GM23338 (cell line): ENCODE measurements around the gene LRMDA. TPM values are rescaled to one million over a fixed set of nuclear protein-coding genes. Genes with fewer than 3 reads are reported as not detected.

Experiments used
- ATAC-seq: fragments of 200-7000 bp; cut with Tn5 transposase; 3 replicates; pipeline ENCODE4 v1.9.1; 2020
- DNase-seq: peaks from one replicate; pipeline ENCODE4 v3.0.0-alpha.2; 2015; ENCODE audit warnings: low spot score
- H2AFZ ChIP-seq: fragments of 200-600 bp; sonication (generic); 2 replicates; pipeline ENCODE4 v1.8.0; 2016; ENCODE audit warnings: antibody characterized with exemption, mild to moderate bottlenecking, moderate library complexity
- H3F3A ChIP-seq: fragments of 200-600 bp; sonication (generic); replicated peaks from 2 replicates; pipeline ENCODE4 v1.8.0; 2017; ENCODE audit warnings: antibody characterized with exemption, mixed run types, low read depth
- H3K27ac ChIP-seq: fragments of 200-600 bp; sonication (generic); 2 replicates; pipeline ENCODE4 v1.6.1; 2016; ENCODE audit warnings: low read depth
- H3K27me3 ChIP-seq: fragments of 200-600 bp; sonication (generic); 2 replicates; pipeline ENCODE4 v1.8.0; 2016; ENCODE audit warnings: mild to moderate bottlenecking, mixed run types, moderate library complexity; ENCODE audit not compliant: insufficient read depth
- H3K36me3 ChIP-seq: fragments of 200-600 bp; sonication (generic); 2 replicates; pipeline ENCODE4 v1.8.0; 2016; ENCODE audit warnings: mild to moderate bottlenecking; ENCODE audit not compliant: insufficient read depth
- H3K4me1 ChIP-seq: fragments of 200-600 bp; sonication (generic); 2 replicates; pipeline ENCODE4 v1.8.0; 2016; ENCODE audit warnings: mild to moderate bottlenecking, moderate library complexity; ENCODE audit not compliant: insufficient read depth
- H3K4me2 ChIP-seq: fragments of 200-600 bp; sonication (generic); 2 replicates; pipeline ENCODE4 v1.7.1; 2017; ENCODE audit warnings: mixed run types
- H3K4me3 ChIP-seq: fragments of 200-600 bp; sonication (generic); 2 replicates; pipeline ENCODE4 v1.6.1; 2016; ENCODE audit warnings: mixed run types
- H3K79me2 ChIP-seq: fragments of 200-600 bp; sonication (generic); replicated peaks from 2 replicates; pipeline ENCODE4 v1.8.0; 2017; ENCODE audit warnings: mild to moderate bottlenecking; ENCODE audit not compliant: insufficient read depth
- H3K9me2 ChIP-seq: fragments of 200-600 bp; sonication (generic); 2 replicates; pipeline ENCODE4 v1.8.0; 2017; ENCODE audit not compliant: insufficient read depth
- H4K20me1 ChIP-seq: fragments of 200-600 bp; sonication (generic); replicated peaks from 2 replicates; pipeline ENCODE4 v1.8.0; 2017; ENCODE audit warnings: mild to moderate bottlenecking; ENCODE audit not compliant: insufficient read depth
- H3K27ac Mint-ChIP-seq: 2 replicates; pipeline ENCODE4 v1.8.0; 2020; ENCODE audit warnings: inconsistent platforms, mild to moderate bottlenecking, moderate library complexity, mixed read lengths
- H3K27me3 Mint-ChIP-seq: 3 replicates; pipeline ENCODE4 v1.8.0; 2022; ENCODE audit warnings: low read depth, mild to moderate bottlenecking, moderate library complexity, mixed read lengths, inconsistent platforms; ENCODE audit not compliant: insufficient read depth, poor library complexity
- H3K36me3 Mint-ChIP-seq: 3 replicates; pipeline ENCODE4 v1.8.0; 2021; ENCODE audit warnings: low read depth, mild to moderate bottlenecking, inconsistent platforms, moderate library complexity, mixed read lengths
- H3K4me1 Mint-ChIP-seq: 3 replicates; pipeline ENCODE4 v1.8.0; 2020; ENCODE audit warnings: mild to moderate bottlenecking, inconsistent platforms, mixed read lengths
- H3K4me3 Mint-ChIP-seq: 3 replicates; pipeline ENCODE4 v1.8.0; 2021; ENCODE audit warnings: moderate library complexity, mild to moderate bottlenecking, inconsistent platforms, mixed read lengths
- H3K9me3 Mint-ChIP-seq: 3 replicates; pipeline ENCODE4 v1.8.0; 2020; ENCODE audit warnings: moderate library complexity, mild to moderate bottlenecking, inconsistent platforms, mixed read lengths
- CREB1 ChIP-seq: fragments of 250-450 bp; sonication (Bioruptor Pico); IDR thresholded peaks from 2 replicates; pipeline ENCODE4 v1.5.0; 2020; ENCODE audit warnings: low read depth, mild to moderate bottlenecking, moderate library complexity
- CTCF ChIP-seq, 2 experiments: fragments of 200-600 bp in 1 of 2; sonication (generic) in 1 of 2; conservative IDR thresholded peaks; 2 replicates each; pipeline versions ENCODE4 v1.5.1 to v1.6.1; 2016 to 2017; ENCODE audit warnings: antibody characterized with exemption in 2 of 2, low read depth in 2 of 2, mild to moderate bottlenecking in 2 of 2, moderate library complexity in 1 of 2
- ETS1 ChIP-seq: IDR thresholded peaks from 2 replicates; pipeline ENCODE4 v1.6.1; 2016; ENCODE audit warnings: antibody characterized with exemption
- EZH2 ChIP-seq: fragments of 200-600 bp; sonication (generic); IDR thresholded peaks from one replicate; pipeline ENCODE4 v1.8.0; 2017; ENCODE audit warnings: antibody characterized with exemption, mild to moderate bottlenecking, low read depth; ENCODE audit not compliant: unreplicated experiment
- EZH2phosphoT487 ChIP-seq: fragments of 200-600 bp; sonication (generic); IDR thresholded peaks from one replicate; pipeline ENCODE4 v1.8.1; 2018; ENCODE audit warnings: antibody characterized with exemption; ENCODE audit not compliant: unreplicated experiment
- JUNB ChIP-seq: IDR thresholded peaks from one replicate; pipeline ENCODE4 v1.6.1; 2016; ENCODE audit warnings: antibody characterized with exemption; ENCODE audit not compliant: unreplicated experiment
- NANOG ChIP-seq: IDR thresholded peaks from 2 replicates; pipeline ENCODE4 v1.6.1; 2016; ENCODE audit warnings: antibody characterized with exemption, borderline replicate concordance
- POLR2AphosphoS5 ChIP-seq: IDR thresholded peaks from 2 replicates; pipeline ENCODE4 v1.6.1; 2016; ENCODE audit warnings: antibody characterized with exemption, low read depth
- REST ChIP-seq: IDR thresholded peaks from one replicate; pipeline ENCODE4 v1.6.1; 2018; ENCODE audit warnings: antibody characterized with exemption; ENCODE audit not compliant: unreplicated experiment
- STAT1 ChIP-seq: IDR thresholded peaks from one replicate; pipeline ENCODE4 v1.6.1; 2016; ENCODE audit warnings: antibody characterized with exemption; ENCODE audit not compliant: unreplicated experiment
- ZNF114 ChIP-seq: fragments of 250-450 bp; sonication (Bioruptor Pico); IDR thresholded peaks from 2 replicates; pipeline ENCODE4 v1.5.0; 2020; ENCODE audit warnings: mild to moderate bottlenecking, moderate library complexity
- ZNF331 ChIP-seq: fragments of 250-450 bp; sonication (Bioruptor Pico); IDR thresholded peaks from 2 replicates; pipeline ENCODE4 v1.5.0; 2020; ENCODE audit warnings: low read depth, mild to moderate bottlenecking, moderate library complexity
- ZNF462 ChIP-seq: fragments of 250-450 bp; sonication (Bioruptor Pico); IDR thresholded peaks from 2 replicates; pipeline ENCODE4 v1.5.0; 2020; ENCODE audit warnings: mild to moderate bottlenecking, moderate library complexity
- polyA plus RNA-seq: library from polyadenylated mRNA; unstranded; fragments of >200 nt; fragmentation: Nextera tagmentation; extraction: Ambion mirVana; gene quantifications from 2 replicates; pipeline ENCODE4 v1.2.1, GENCODE V29; 2016
- total RNA-seq: library from RNA; depleted of rRNA; stranded (reverse); fragments of >200 nt; shearing (Covaris generic); gene quantifications from 2 replicates; pipeline ENCODE4 v1.2.3, GENCODE V29; 2014

Gene LRMDA
- total and polyA plus RNA-seq, 2 experiments from 2014 or later, result 0.90 to 1.8 TPM

- H3K9me3 Mint-ChIP-seq, result no peaks in the 10 kb centered on the region
- Histone ChIP-seq H3K4me3 (no peak overlapping the region), H3F3A (no peaks in the 10 kb centered on the region), H3K9me2 (peaks cover 7% of the 10 kb centered on the region; the same call in 1 of the 2 replicates), H3K4me2 (no peak overlapping the region), H3K27me3 (no peaks in the 10 kb centered on the region), H3K36me3 (no peaks in the 10 kb centered on the region), H3K4me1 (no peaks in the 10 kb centered on the region), H2AFZ (no peak overlapping the region), H3K79me2 (no peaks in the 10 kb centered on the region), H4K20me1 (no peaks in the 10 kb centered on the region), H3K27ac (no peak overlapping the region)
- no peak overlapping the region for H3K27ac Mint-ChIP-seq
- ATAC-seq (no peak), DNase-seq (no peak)
- no peak overlapping the region for H3K4me3 Mint-ChIP-seq
- no peaks in the 10 kb centered on the region for H3K4me1 Mint-ChIP-seq
- no peaks in the 10 kb centered on the region for H3K36me3 Mint-ChIP-seq
- no peaks in the 10 kb centered on the region for H3K27me3 Mint-ChIP-seq
- TF ChIP-seq EZH2phosphoT487 (no peak), CREB1 (CRISPR knock-in tag) (no peak), JUNB (no peak), POLR2AphosphoS5 (no peak), CTCF (conservative IDR thresholded peaks at IDR 0.05; ENCODE audit: low read depth in 2 of 2) (no peak), ZNF331 (CRISPR knock-in tag) (no peak), ETS1 (no peak), NANOG (no peak), ZNF462 (CRISPR knock-in tag) (no peak), EZH2 (no peak), ZNF114 (no peak), STAT1 (no peak), REST (no peak)
These were observed 248.1 kb downstream of the LRMDA start for GRCh38 chr10:75679536-75679935.
